Hippocampal formation (tissue), 2 donors: ENCODE measurements around the gene FIG4.
A peak's percentile ranks its signal among the peaks of the same experiment; 100 is the strongest.
"Not testable (repeated sequence)": the region's sequence is repeated elsewhere in the genome, so short reads cannot be mapped to it uniquely, and the experiment has no call there.

Source experiments
- DNase-seq, 2 donors: peaks; one replicate each; lab custom pipeline; 2025; lab: John Stamatoyannopoulos, UW

FIG4 gene

DNA sequence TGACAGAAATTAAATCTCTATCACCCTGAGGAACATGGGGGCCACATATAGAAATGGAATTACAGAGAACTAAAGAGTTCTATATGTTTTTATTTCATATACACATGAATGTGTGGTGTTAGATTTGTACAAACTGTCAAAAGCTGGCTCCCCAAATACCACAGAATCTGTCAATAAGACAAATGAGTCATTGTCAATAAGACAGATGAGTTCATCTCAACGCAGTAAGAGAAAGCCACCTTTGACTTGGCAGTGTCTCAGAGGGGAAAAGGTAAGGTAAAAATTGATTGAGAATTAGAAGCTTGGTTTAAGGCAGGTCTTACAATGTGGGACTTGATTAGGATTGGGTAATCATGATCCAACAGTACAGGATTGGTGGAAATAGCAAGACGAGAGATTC is 162.9 kb downstream of the FIG4 start:
- DNase-seq = no peak

DNA sequence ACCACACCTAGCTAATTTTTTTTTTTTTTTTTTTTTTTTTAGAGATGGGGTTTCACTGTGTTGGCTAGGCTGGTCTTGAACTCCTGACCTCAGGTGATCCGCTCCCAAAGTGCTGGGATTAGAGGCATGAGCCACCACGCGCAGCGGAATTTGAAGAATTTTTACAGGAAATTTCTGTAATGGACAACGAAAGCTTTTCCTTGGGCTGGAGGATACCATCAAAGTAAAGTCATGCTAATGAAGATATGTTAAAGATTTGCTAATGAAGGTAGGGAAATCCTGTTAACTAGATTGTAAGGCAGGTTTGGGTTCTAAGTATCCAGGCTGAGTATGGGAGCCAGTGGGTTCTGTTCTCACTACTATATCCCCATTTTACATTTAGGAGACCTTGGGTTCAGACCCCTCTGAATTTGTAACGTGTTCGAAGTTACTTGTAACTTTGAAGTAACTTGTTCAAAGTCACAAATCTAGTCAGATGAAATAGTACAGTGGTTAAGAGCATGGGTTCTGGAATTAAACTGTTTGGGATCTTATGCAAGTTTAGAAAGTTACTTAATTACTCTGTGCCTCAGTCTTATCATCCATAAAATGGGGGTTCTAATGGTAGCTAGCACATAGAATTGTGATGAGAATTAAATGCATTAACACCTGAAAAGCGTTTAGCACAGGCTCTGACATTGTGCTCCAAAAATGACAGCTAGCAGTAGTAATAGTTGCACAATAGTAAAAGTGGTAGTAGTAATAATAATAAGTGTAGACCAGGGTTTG is 163.6 kb downstream of the FIG4 start:
- DNase-seq = no peak

DNA sequence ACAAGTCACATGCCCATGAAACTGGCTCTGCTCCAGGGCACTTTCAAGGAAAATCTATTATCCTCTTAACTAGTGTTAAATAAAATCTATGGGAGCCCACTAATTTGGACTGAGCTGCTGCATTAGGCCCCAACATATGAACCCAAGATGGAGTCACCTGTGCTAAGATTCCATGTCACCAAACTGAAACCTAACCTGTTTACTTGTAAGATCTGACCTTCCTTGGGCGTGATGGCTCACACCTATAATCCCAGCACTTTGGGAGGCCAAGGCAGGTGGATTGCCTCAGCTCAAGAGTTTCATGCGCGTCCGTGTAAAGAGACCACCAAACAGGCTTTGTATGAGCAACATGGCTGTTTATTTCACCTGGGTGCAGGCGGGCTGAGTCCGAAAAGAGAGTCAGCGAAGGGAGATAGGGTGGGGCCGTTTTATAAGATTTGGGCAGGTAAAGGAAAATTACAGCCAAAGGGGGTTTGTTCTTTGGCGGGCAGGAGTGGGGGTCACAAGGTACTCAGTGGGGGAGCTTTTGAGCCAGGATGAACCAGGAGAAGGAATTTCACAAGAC is 164.5 kb downstream of the FIG4 start:
- DNase-seq = not testable (repeated sequence)

DNA sequence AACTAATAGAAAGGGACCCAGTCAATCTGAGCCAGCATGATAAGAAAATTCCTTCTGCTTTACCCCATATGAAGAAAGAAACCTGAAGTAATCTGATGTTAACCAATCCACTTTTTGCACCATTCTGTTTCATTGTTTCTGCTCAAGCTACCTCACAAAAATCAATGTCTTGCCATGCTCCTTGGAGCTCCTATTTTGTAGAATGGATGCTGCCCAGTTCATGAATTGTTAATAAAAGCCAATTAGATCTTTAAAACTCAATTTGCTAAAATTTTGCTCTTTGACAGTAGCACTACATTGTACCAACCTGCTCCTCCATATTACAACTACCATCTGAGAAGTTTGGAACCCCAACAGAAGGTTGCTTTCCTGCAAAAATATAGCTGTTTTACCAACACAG is 170.8 kb downstream of the FIG4 start:
- no peak for DNase-seq

DNA sequence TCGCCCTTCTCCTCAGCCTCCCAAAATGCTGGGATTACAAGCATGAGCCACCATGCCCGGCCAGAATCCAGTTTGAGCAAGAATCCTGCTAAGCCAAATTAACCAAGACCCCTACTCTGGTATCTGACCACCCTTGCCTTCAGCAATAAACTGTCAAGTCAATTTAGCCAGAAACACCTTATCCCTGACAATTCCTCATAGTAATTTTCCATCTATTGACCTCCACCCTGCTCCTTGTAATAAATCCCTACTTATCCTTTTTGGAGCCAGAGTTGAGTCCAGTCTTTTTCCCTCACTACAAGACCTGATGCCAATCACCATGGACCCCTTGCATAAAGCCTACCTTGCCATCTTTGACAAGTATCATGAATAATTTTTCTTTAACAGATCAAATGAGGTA is 173.0 kb downstream of the FIG4 start:
- DNase-seq = no peak

DNA sequence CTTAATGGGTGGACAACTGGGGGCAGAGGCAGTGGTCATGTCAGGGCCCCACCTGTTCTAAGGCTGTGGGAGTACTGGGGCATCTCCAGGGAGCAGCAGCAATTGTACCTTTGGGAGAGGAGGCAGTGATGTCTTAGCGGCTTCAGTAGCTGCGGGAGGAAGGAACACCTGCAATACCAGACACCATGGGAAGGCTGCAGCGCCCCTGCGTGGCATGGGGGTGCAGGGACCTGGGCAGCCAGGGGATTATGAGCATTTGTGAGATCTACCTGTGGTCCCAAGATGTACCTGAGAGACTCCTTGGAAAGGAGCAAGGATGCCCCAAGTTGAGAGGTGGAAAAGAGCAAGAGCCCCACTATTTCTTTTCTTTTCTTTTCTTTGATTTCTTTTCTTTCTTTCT is 174.9 kb downstream of the FIG4 start:
- DNase-seq = no peak

GRCh38 chr6:109867009-109867969 is 176.2 kb downstream of the FIG4 start:
- DNase-seq = peak; percentile 80 to 81

- DNase-seq = no peak
Measured at GRCh38 chr6:109867970-109868358, 176.9 kb downstream of the FIG4 start.

GRCh38 chr6:109869398-109870088 is 178.4 kb downstream of the FIG4 start:
- peak; percentile 72 to 86 for DNase-seq

- no peak for DNase-seq
Measured at GRCh38 chr6:109870089-109870410, 179.0 kb downstream of the FIG4 start.

GRCh38 chr6:109872549-109872948 is 181.5 kb downstream of the FIG4 start:
- no peak for DNase-seq

DNA sequence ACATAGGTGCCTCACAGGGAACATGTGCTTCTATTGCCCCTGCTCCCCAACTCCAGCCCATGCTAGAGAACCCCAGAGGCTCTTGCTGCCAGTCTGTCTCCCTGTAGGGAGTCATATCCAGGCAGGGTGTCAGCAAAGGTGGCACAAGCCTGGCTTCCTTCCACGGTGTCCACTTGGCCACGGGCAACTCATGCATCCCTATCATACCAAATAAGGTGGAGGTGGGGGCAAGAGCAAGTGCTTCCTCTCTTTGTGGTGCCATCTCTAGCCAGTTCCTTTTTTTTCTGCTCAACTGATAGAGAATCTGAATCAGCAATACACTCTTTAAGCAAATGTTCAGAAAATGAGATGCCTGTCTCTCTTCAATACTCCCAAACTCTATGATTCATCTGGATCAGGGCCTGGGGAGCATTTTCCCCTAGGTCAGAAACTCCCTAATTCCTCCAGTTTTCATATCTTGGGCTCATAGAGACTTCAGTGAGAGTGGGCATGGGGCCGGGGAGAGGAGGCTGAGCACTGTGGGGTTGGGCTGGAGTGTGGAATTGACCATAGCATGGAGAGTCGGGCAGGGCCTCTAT is 182.0 kb downstream of the FIG4 start:
- no peak for DNase-seq

GRCh38 chr6:109874086-109874485 is 183.0 kb downstream of the FIG4 start:
- no peak for DNase-seq

DNA sequence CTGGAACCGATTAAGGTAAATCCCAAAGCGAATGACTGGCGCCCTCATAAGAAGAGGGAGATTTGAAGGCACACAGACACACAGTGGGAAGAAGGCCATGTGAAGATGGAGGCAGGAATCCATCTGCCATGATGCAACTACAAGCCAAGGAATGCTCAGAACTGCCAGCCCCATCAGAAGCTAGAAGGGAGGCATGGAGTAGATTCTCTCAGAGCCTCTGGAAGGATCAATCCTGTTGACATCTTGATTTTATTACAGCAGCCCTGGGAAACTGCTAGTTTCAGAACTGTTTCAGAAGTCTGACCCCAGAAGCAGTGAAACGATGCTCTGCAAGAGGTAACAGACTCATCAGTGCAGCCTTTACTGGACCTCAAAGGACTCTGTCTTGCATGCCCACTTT is 183.5 kb downstream of the FIG4 start:
- DNase-seq = no peak
